Mucosa of descending colon (tissue), 3 donors: Measurements from ENCODE around the gene SYT2. TPM values are rescaled to one million over a fixed set of nuclear protein-coding genes. Genes with fewer than 3 reads are reported as not detected.
A peak's percentile ranks its signal among the peaks of the same experiment; 100 is the strongest.

Source experiments
- ATAC-seq: fragments of 200-7000 bp; cut with Tn5 transposase; one replicate; pipeline ENCODE4 v1.9.1; 2020; ENCODE audit warnings: mild to moderate bottlenecking, moderate library complexity
- DNase-seq, 3 donors: peaks; one replicate each; pipeline ENCODE4 v3.0.0-alpha.2; 2020
- H3K36me3 ChIP-seq: fragments of 200-600 bp; one replicate; pipeline ENCODE4 v1.8.0; 2021; ENCODE audit warnings: low read depth, mild to moderate bottlenecking
- H3K4me1 ChIP-seq: fragments of 200-600 bp; one replicate; pipeline ENCODE4 v1.8.0; 2021; ENCODE audit warnings: low read depth, mild to moderate bottlenecking
- H3K4me3 ChIP-seq: fragments of 200-600 bp; one replicate; pipeline ENCODE4 v1.8.0; 2021; ENCODE audit warnings: mild to moderate bottlenecking
- H3K9me3 ChIP-seq: fragments of 200-600 bp; one replicate; pipeline ENCODE4 v1.8.0; 2021; ENCODE audit warnings: mild to moderate bottlenecking
- intact Hi-C, 2 donors: fragments of 100-400 bp; cut with DNase I in 1 of 2; cut with micrococcal nuclease in 1 of 2; formaldehyde crosslinking; loops; one replicate each; pipeline versions ENCODE4 v1.11.0 to v1.11.1; 2022; cut with DNase I, micrococcal nuclease
- total RNA-seq, 3 donors: library from RNA; stranded (reverse); fragmentation: NEBNext Ultra II Directional in 2 of 3; extraction: Animal tissue kit (Norgen Biotek cat#: 25700) in 2 of 3; gene quantifications; one replicate each; pipeline versions ENCODE4 v1.2.1 to v1.2.4, GENCODE V29; 2021 to 2023
- TF ChIP-seq, protein P1 (sequence below): fragments of 200-600 bp; IDR thresholded peaks from one replicate; pipeline ENCODE4 v1.8.0; 2022; ENCODE audit warnings: antibody characterized with exemption, mild to moderate bottlenecking
- donor health status: DM: no; HTN: no; CAD: no; lungs with moderate emphysema.
- donor health status: DM: no; HTN: no; CAD: no.
- donor health status: DM: no; HTN: yes; CAD: no.

SYT2 gene
- total RNA-seq, 3 donors from 2014 or later = 0.16 to 0.43 TPM; not detected in 1

DNA sequence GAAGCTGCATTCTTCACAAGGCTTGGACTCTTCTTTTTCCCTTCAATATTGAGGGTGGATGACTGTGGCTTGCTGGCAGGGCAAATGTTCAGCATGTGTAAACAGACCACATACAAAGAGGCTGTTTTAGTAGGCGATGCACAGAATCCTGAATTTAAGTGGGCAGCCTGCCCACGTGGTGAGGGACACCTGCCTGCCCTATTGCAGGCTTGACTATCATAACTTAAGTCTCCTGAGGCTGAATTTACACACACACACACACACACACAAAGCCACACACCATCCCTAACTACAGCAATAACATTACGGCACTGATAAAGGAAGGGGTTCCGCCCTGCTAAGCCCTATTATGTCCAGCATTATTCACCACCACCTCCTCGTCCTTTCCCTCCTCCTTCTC, 15.9 kb downstream of the SYT2 start:
- no peaks in the 10 kb centered on the region for H3K9me3 ChIP-seq
- TF ChIP-seq, protein P1, sequence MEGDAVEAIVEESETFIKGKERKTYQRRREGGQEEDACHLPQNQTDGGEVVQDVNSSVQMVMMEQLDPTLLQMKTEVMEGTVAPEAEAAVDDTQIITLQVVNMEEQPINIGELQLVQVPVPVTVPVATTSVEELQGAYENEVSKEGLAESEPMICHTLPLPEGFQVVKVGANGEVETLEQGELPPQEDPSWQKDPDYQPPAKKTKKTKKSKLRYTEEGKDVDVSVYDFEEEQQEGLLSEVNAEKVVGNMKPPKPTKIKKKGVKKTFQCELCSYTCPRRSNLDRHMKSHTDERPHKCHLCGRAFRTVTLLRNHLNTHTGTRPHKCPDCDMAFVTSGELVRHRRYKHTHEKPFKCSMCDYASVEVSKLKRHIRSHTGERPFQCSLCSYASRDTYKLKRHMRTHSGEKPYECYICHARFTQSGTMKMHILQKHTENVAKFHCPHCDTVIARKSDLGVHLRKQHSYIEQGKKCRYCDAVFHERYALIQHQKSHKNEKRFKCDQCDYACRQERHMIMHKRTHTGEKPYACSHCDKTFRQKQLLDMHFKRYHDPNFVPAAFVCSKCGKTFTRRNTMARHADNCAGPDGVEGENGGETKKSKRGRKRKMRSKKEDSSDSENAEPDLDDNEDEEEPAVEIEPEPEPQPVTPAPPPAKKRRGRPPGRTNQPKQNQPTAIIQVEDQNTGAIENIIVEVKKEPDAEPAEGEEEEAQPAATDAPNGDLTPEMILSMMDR = no peak
- intact Hi-C loops = no loop called here

DNA sequence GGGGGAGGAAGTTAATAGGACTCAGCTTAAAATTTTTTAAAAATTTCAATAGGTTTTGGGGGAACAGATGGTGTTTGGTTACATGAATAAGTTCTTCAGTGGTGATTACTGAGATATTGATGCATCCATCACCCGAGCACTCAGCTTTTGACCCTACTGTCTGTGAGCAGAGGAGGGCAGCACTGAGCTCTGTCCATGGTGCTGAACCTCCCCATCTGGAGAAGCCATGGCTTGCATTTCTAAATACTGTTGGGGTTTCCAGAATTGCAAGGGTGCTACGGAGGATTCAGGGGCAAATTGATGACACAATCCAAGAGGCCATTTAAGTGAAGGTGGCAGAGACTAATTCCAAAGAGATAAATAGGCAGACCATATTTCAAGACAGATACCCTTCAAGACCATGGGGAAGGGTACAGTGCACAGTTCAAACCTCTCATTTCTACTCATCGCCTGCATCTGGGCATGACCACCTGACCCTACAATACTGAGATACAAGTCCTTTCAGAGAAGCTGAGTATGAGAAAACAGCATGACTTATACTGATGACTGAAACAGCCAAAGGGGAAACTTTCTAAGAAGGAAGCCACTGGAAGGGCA, 17.2 kb downstream of the SYT2 start:
- peak in 2 of 3 donors; percentile 67 to 88 for DNase-seq
- Histone ChIP-seq H3K4me3 (no peak overlapping the region), H3K36me3 (no peaks in the 10 kb centered on the region), H3K4me1 (no peaks in the 10 kb centered on the region), H3K9me3 (no peaks in the 10 kb centered on the region)
- ATAC-seq = peak; percentile 72
- TF ChIP-seq, protein P1 = no peak
- intact Hi-C loops = no loop called here

More for the DNA sequence above, 15.9 kb downstream of the SYT2 start:
- no peak overlapping the region for H3K4me3 ChIP-seq
- H3K36me3 ChIP-seq = no peaks in the 10 kb centered on the region
- no peaks in the 10 kb centered on the region for H3K4me1 ChIP-seq
- DNase-seq (no peak), ATAC-seq (no peak)

DNA sequence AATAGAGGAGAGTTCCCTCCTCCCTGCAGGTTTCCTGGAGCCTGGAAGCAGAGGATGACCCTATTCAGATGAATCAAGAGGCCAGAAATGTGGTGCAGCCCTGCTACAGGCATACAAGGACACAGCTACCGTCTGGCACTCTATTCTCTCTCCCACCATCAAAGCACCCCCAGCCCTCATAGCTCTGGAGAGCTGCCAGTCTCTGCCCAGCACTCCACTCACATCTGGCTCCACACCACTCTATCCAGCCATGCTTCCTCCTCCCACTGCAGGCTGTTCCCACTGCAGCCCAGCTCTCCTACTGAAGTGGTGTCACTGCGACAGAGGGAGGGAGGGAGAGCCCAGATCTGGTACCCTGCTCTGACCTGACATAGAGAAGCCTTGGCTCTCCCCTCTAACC, 18.4 kb downstream of the SYT2 start:
- intact Hi-C loops = no loop called here
- TF ChIP-seq, protein P1 = no peak
- Histone ChIP-seq H3K4me1 (no peaks in the 10 kb centered on the region), H3K9me3 (no peaks in the 10 kb centered on the region), H3K4me3 (no peak overlapping the region), H3K36me3 (no peaks in the 10 kb centered on the region)
- no peak for ATAC-seq
- DNase-seq = no peak

DNA sequence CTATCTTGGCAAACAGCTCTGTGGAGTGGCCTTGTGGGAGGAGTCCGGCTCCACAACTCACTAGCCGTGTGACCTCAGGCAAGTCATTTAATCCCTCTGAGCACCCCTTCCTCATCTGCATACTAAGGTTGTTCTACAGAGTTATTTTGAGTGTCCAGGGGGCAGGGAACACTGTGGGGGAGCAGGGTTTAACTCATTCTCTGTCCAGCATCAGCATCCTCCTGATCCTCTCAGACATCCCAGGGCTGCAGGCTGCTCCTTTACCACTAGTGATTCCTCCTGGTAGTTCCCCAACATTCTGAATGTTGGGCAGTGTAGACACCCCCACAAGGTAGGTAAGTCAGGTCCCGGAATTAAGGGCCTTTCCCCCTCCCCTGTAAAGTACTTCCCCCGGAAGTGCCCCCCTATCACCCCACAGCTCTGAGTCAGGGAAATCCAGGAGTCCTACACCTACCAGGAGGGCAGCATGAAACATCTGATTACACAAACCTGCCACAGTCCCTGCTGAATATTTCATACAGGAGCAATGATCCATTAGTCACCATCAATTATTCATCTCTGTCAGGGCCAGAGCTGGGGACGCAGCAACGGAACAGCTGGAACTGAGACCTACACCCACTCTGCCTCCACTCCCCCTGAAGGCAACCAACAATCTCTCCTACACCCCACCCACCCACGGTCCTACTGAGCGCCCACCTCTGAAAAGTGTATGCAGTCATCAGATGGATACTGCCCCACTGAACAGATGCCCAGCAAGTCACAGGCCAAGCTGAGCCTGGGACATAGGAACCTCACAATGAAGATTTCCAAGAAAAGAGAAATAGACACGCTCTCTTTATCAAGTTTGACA, 20.5 kb downstream of the SYT2 start:
- Histone ChIP-seq H3K36me3 (no peaks in the 10 kb centered on the region), H3K4me1 (no peaks in the 10 kb centered on the region), H3K4me3 (no peak overlapping the region), H3K9me3 (no peaks in the 10 kb centered on the region)
- intact Hi-C loops = no loop called here
- DNase-seq = no peak
- no peak for ATAC-seq
- TF ChIP-seq, protein P1 = no peak

DNA sequence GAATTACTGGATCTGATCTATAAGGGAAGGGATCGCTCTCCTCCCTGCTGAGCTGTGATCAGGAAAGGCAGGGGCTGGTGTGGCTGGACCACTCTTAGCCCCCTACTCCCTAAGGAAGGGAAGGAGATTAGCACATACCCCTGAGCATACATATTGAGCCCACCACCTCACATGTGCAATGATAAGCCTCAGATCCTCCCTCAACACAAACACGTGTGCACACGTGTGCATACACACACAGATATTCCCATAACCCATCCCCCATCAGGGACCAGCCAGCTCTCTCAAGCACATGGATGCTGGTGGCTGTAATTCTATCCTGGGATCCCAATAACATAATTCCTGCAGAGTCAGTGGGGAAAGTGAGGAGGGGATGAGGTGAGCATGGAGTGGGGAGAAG, 21.2 kb downstream of the SYT2 start:
- Histone ChIP-seq H3K9me3 (no peaks in the 10 kb centered on the region), H3K4me3 (no peak overlapping the region), H3K4me1 (no peaks in the 10 kb centered on the region), H3K36me3 (no peaks in the 10 kb centered on the region)
- DNase-seq (no peak), ATAC-seq (no peak)
- intact Hi-C loops = no loop called here
- TF ChIP-seq, protein P1 = no peak
